ENCODE measurements around the gene ONECUT3. TPM values are rescaled to one million over a fixed set of nuclear protein-coding genes. Genes with fewer than 3 reads are reported as not detected.

ONECUT3 gene
- polyA plus RNA-seq, 1 donor (not counting 4 experiments of a cell fraction or from before 2014, with no cell fraction given) = 0.01 TPM

DNA sequence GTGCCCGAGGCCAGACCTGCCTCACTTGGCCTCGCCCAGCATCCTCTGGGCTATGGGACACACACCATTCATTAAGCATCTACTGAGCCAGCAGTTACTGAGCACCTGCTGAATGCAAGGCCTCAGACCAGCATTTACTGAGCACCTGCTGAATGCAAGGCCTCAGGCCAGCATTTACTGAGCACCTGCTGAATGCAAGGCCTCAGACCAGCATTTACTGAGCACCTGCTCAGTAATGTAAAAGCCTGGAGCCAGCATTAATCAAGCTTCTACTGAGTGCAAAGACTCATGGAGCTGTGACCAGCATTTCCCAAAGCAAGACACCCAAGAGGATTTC lies 55.1 kb downstream of the ONECUT3 start:
- dilution Hi-C loops (cut with MboI; ENCODE audit: extremely low pct_ligation_motif_present, low sequenced_read_pairs) = no loop called here
- H3K27ac ChIP-seq (ENCODE audit: control insufficient read depth, insufficient read depth, low read length) = no peak overlapping the region

DNA sequence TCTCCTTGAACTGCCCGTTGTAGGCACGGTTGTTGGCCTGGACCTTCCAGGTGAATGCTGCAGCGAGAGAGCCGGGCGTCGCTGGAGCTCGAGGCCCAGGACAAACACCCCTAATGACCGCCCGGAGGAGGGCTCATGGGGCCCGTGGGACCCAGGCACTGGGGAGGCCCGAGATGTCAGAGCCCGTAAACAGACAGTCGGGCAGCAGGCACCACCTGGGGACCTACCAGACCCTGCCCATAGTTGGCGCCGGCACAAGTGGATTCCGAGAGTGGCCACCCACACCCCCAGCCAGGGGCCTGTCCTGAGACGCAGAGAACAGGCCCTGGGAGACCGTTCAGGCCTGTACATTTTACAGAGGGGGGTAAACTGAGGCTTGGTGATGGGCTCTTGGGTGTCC lies 56.4 kb downstream of the ONECUT3 start:
- Histone ChIP-seq H3K4me1 (ENCODE audit: control insufficient read depth, extremely low read depth, insufficient read depth, low read length) (peaks cover 14% of the 10 kb centered on the region), H3K36me3 (ENCODE audit: control insufficient read depth in 2 of 2, extremely low read depth in 1 of 2, insufficient read depth in 2 of 2, low read length in 2 of 2) (peaks cover under 1 to 1% of the 10 kb centered on the region in 2 experiments), H3K79me2 (ENCODE audit: control insufficient read depth, insufficient read depth, low read length) (no peaks in the 10 kb centered on the region), H3K9me1 (ENCODE audit: control insufficient read depth, extremely low read depth, insufficient read depth, low read length) (no peaks in the 10 kb centered on the region), H3K4me2 (ENCODE audit: control insufficient read depth, extremely low read depth, insufficient read depth, low read depth, low read length) (no peak overlapping the region), H3K9ac (ENCODE audit: control insufficient read depth, extremely low read depth, insufficient read depth, low read length) (no peak overlapping the region), H3K9me3 (ENCODE audit: control insufficient read depth, low read depth, low read length) (no peaks in the 10 kb centered on the region), H3K27me3 (ENCODE audit: control insufficient read depth, extremely low read depth, insufficient read depth, low read length) (no peaks in the 10 kb centered on the region), H2AFZ (ENCODE audit: control insufficient read depth, low read length) (no peak overlapping the region), H4K20me1 (ENCODE audit: control insufficient read depth, extremely low read depth, insufficient read depth, low read length) (no peaks in the 10 kb centered on the region), H3K4me3 (ENCODE audit: control insufficient read depth in 2 of 3, extremely low read depth in 1 of 3, insufficient read depth in 2 of 3, low read depth in 1 of 3, low read length in 3 of 3) (no peak overlapping the region), H3K27ac (ENCODE audit: control insufficient read depth, insufficient read depth, low read length) (no peak overlapping the region)
- DNase-seq (ENCODE audit: low read depth, low spot score) (no peak), FAIRE-seq (no peak)
- TF ChIP-seq CTCF (optimal IDR thresholded peaks at IDR 0.05 in 1 of 3, IDR thresholded peaks at IDR 0.05 in 1 of 3, conservative IDR thresholded peaks at IDR 0.05 in 1 of 3; ENCODE audit: extremely low read depth in 1 of 3, insufficient read depth in 2 of 3, low read length in 3 of 3) = no peak
- TF ChIP-seq EZH2 (IDR thresholded peaks at IDR 0.05; ENCODE audit: low read length) = no peak
- dilution Hi-C loops (cut with MboI; ENCODE audit: extremely low pct_ligation_motif_present, low sequenced_read_pairs) = no loop called here

More for the DNA sequence above, 55.1 kb downstream of the ONECUT3 start:
- FAIRE-seq = no peak
- peaks cover 14% of the 10 kb centered on the region for H3K4me1 ChIP-seq (ENCODE audit: control insufficient read depth, extremely low read depth, insufficient read depth, low read length)
- H3K4me3 ChIP-seq (ENCODE audit: control insufficient read depth in 2 of 3, extremely low read depth in 1 of 3, insufficient read depth in 2 of 3, low read depth in 1 of 3, low read length in 3 of 3) = no peak overlapping the region
- H3K9me3 ChIP-seq (ENCODE audit: control insufficient read depth, low read depth, low read length) = no peaks in the 10 kb centered on the region
- no peaks in the 10 kb centered on the region for H3K36me3 ChIP-seq (ENCODE audit: control insufficient read depth in 2 of 2, extremely low read depth in 1 of 2, insufficient read depth in 2 of 2, low read length in 2 of 2)
- H3K27me3 ChIP-seq (ENCODE audit: control insufficient read depth, extremely low read depth, insufficient read depth, low read length) = no peaks in the 10 kb centered on the region
- no peaks in the 10 kb centered on the region for H4K20me1 ChIP-seq (ENCODE audit: control insufficient read depth, extremely low read depth, insufficient read depth, low read length)
- no peak overlapping the region for H3K4me2 ChIP-seq (ENCODE audit: control insufficient read depth, extremely low read depth, insufficient read depth, low read depth, low read length)
- H3K79me2 ChIP-seq (ENCODE audit: control insufficient read depth, insufficient read depth, low read length) = no peaks in the 10 kb centered on the region
- DNase-seq (ENCODE audit: low read depth, low spot score) = no peak
- H3K9ac ChIP-seq (ENCODE audit: control insufficient read depth, extremely low read depth, insufficient read depth, low read length) = no peak overlapping the region
- TF ChIP-seq EZH2 (IDR thresholded peaks at IDR 0.05; ENCODE audit: low read length) = no peak
- TF ChIP-seq CTCF (optimal IDR thresholded peaks at IDR 0.05 in 1 of 3, IDR thresholded peaks at IDR 0.05 in 1 of 3, conservative IDR thresholded peaks at IDR 0.05 in 1 of 3; ENCODE audit: extremely low read depth in 1 of 3, insufficient read depth in 2 of 3, low read length in 3 of 3) = no peak
- H2AFZ ChIP-seq (ENCODE audit: control insufficient read depth, low read length) = no peak overlapping the region
- no peaks in the 10 kb centered on the region for H3K9me1 ChIP-seq (ENCODE audit: control insufficient read depth, extremely low read depth, insufficient read depth, low read length)

Measured in keratinocyte (primary cell).